Hepatic stellate cell (primary cell): ENCODE data around the gene TSPAN17.
"Not testable (repeated sequence)": the region's sequence is repeated elsewhere in the genome, so short reads cannot be mapped to it uniquely, and the experiment has no call there.

Experiments used
- DNase-seq: peaks from one replicate; pipeline ENCODE4 v3.0.0; 2011; ENCODE audit warnings: low spot score

The TSPAN17 gene, protein sequence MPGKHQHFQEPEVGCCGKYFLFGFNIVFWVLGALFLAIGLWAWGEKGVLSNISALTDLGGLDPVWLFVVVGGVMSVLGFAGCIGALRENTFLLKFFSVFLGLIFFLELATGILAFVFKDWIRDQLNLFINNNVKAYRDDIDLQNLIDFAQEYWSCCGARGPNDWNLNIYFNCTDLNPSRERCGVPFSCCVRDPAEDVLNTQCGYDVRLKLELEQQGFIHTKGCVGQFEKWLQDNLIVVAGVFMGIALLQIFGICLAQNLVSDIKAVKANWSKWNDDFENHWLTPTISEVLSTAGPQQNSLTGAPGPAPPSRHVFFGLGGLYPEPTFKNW

DNA sequence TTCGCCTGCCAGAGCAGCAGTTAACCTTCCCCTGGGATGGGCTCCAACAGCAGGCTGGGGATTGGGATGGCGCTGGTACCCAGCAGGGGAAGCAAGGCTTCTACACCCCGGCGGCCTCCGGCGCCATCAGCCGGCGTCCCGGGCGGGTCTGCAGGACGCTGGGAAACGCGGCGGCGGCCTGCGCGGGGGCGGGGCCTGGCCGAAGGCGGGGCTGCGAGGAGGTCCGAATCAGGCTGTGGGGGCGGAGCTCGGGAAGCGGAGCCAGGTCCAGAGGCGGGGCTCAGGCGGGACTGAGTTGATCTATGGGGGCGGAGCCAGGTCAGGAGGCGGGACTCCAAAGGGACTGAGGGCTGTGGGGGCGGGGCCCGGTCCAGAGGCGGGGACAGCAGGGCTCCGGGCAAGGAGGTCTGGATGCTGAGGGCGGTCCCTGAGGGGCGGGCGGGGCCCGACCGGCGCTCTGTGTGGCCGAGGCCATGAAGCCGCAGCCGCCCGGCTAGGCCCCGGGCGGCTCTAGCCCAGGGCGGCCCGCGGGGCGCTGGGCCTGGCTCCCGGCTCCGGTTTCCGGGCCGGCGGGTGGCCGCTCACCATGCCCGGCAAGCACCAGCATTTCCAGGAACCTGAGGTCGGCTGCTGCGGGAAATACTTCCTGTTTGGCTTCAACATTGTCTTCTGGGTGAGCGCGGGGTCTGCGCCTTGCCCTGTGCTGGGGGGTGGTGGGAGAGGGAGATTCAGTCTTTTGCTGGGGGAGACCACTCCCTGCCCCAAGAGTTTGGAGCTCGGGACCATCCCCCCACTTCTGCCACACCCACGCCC, at the start of gene TSPAN17:
TSS of gene TSPAN17 (plus strand) at position 455 of the 813 bp plus-strand sequence. CDS start at position 587, 132 bp downstream.
- DNase-seq = peak; percentile 99

- not testable (repeated sequence) for DNase-seq
These were observed 47.4 kb upstream of the TSPAN17 start for GRCh38 chr5:176599749-176600430.

DNA sequence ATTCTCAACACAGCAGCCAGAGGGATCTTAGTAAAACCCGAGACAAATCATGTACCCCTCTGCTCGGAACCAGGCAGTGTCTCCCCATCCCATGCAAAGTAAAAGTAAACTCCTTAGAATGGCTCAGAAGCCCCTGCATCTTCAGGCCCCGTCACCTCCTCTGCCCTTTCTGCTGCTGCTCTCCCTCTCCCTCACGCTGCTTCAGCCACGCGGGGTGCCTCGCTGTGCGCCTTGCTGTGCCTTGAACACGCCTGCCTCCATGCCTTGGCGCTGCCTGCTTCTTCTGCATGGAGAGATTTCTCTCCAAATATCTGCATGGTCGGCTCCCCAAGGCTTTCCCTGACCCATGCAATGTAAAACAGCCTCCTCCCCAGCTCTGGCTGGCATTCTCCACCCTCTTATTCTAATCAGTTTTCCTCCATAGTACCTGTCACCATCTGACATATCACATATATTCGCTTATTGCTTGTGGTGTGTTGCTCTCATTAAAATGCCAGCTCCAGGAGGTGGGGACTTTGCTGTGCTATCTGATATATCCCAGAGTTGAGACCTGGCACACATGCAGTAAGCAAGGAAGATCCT, 45.3 kb upstream of the TSPAN17 start:
- no peak for DNase-seq

DNA sequence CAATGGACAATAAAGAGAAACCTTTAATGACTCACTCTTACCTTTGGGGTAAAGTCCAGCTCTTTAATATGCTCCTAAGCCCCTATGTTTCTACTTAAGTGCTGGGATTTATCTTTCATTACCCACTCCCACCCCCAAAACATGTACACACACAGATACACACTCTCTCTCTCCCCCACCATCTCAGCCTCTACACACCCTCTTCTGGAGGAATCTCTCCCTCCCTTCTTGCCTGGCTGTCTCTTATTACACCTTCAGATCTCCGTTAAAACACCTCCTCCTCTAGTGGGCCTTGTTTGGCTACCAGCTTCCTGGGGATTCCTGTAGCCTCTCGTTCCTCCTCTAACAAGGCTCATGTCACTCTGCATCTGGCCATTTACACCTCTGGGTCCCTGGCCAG, 44.2 kb upstream of the TSPAN17 start:
- no peak for DNase-seq

DNA sequence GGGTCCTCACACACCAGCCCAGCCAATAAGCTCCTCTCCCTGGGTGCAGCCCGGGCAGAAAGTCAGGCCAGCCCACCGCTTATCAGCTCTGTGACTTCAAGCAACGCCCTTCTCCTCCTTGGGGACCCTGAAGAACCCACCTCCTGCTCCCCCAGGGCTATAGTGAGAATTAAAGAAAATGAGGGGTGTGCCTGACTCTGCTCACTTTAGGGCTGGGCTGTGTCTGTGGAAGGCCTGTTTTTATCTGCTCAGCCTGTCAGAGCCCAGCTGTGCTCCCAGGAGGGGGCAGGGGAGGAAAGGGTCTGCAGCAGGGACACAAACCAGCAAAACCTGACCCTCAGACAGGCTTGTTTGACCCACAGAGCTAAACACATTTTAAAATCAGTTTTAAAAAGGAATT, 41.3 kb upstream of the TSPAN17 start:
- no peak for DNase-seq

GRCh38 chr5:176606875-176607274, 40.4 kb upstream of the TSPAN17 start:
- DNase-seq = no peak

DNA sequence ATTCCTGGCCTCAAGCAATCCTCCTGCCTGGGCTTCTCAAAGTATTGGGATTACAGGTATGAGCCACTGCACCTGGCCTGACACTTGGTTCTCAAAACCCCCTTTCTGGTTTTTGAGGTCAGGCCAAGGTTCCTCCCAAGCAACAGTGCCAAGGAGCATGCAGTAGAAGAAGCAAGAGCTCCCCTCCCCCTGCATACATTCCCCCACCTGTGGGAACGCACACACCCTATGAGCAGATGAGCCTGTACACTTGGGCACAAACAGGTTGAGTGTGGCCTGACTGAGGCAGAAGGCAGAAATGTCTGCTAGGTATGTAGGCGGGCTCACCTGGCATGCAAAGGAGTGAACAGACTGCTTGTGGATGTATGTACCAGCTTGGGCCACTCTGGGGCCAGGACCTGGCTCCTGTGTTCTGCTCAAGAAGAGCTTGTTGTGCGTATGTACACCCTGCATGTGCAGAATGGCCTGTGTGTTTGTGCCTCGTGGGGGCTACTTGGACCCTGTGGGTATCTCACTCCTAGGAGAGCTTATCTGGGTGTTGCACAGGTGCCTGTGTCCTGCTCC, 39.1 kb upstream of the TSPAN17 start:
- no peak for DNase-seq

DNA sequence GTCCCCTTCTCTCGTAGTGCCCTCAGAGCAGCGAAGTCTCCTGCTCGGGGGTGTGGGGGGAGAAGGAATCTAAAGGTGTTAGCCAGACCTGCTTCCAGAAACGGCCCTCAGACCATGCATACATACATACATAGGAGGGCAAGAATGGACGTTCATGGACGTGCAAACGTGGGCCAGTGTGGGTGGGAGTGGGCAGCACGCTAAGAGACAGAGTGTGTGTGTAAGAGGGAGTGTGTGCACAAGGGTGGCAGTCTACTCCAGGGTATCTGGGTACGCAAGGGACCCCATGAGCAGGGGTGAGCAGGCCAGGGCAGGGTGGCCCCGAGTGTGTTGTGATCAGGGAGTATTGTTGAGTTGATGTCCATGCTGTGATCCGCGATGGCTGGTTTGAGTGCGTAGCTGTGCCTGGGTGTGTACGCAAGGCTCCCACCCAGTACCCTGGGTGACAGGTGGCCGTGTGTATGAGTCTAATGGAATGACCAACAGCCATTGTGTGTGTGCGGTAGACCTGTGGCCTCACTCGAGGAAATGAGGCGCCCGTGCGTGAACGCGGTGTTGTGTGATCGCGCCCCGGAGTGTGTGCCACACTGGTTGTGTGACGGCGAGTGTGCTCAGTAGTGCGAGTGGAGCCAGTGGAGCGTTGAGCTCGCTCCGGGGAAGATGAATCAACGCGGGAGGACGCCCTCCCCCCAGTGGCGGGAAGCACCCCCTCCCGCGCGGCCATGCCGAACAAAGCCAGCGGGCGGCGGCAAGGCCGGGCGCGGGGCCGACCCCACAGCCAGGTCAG, 38.2 kb upstream of the TSPAN17 start:
- DNase-seq = no peak

GRCh38 chr5:176609724-176610434, 37.4 kb upstream of the TSPAN17 start, which contains the start of gene GPRIN1:
GPRIN1 (minus strand) TSS chr5:176610156; CDS start chr5:176599834, 10,322 bp downstream.
- peak; percentile 91 for DNase-seq

- DNase-seq = no peak
These were observed 36.9 kb upstream of the TSPAN17 start for GRCh38 chr5:176610435-176610773.

DNA sequence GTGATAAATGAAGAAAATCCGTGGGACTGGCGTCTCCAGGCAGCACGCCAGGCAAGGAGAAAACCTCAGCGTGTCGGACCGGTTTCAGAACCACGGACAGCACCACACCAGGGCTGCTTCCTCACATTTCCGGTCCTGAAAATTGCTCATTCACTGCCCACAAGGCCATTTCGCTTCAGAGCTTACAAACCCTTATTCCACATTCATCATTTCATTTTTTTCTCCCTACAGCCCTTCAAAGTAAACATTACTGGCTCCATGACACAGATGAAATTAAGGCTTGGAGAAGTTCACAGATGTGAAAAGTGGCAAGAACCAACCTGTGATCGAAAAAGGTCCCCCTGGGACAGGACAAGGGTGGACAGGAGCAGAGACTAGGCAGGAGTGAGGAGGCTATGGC, 35.8 kb upstream of the TSPAN17 start:
- peak; percentile 78 for DNase-seq

- no peak for DNase-seq
These were observed 35.3 kb upstream of the TSPAN17 start for GRCh38 chr5:176612008-176612407.

GRCh38 chr5:176612855-176613254, 34.4 kb upstream of the TSPAN17 start:
- no peak for DNase-seq

DNA sequence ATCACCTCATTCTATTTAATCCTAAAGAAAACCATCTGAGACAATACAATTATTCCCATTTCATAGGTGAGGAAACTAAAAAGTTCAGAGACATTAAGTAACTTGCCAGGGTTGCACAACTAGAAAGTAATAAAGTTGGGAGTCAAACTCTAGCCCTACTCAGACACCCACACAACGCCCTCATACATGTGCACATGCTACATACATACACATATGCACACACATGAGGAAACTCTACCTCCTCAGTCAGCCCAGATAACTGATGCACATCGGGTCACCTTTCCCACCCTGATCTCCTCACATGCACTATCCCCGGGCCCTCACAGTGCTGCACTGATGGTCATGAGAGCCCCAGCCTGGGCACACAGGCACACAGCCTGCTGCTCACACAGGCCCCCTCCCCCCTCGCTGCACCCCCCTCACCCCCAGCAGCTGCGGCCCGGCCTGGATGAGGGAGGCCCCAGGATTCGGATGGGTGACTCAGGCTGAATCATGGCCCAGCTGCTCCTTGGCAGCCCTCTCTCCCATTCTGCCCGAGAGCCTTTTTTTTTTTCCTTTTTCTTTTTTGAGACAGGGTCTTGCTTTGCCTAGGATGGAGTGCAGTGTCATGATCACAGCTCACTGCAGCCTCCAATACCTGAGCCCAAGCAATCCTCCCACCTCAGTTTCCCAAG, 32.3 kb upstream of the TSPAN17 start:
- peak; percentile 89 for DNase-seq

GRCh38 chr5:176616511-176616910, 30.8 kb upstream of the TSPAN17 start:
- no peak for DNase-seq

DNA sequence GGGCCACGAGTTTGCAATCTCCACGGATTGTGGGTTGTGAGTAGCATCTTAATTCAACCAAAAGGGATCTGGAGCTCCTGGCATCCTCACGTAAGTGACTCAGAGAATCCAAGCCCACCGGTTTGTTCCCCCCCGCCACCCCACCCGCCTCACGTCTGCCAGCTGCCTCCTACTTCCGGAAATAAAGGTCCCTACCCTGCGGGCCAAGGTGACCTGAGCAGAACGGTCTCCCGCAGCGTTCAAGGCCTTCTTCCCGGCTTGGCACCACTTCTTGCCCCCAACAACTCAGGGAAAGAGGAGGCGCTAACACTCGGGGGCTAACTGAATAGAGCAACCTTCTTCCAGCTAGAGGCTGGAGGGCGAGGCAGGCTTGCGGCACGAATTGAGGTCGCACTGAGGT, 28.5 kb upstream of the TSPAN17 start:
- DNase-seq = no peak

- DNase-seq = peak; percentile 80
These were observed 28.1 kb upstream of the TSPAN17 start for GRCh38 chr5:176619203-176619568.

- DNase-seq = no peak
These were observed 27.5 kb upstream of the TSPAN17 start for GRCh38 chr5:176619569-176620332.

DNA sequence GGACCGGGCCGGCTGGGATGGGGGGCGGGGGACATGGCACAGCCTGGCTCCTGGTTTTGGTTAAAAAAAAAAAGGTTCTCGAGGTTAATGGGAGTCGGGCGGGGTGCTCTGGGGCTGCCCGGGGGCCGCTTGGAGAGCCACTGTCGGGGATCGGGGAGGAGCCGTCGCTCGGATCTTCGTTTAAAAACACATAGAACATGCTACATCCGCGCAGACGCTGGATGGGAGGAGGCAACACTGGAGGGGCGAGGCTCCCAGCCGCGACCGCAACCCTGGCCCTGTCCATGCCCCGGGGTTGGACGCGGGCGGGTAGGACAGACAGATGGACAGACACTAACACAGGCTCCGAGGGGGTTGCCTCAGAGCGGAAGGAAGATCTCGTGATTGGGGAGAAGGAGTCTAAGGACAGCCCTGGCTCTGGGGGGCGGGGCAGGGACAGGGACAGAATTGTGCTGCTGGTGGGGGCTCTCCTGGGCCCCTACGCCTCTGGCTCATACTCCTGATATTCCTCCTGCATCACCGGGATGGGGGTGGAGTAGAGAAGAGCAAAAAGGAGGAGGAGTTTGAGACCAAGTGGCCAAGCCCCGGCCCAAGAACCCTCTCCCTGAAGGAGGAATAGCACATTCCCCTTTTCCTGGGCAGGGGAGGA, 26.8 kb upstream of the TSPAN17 start:
- peak; percentile 49 for DNase-seq
